ENCODE results near the gene QRFP. TPM values are rescaled to one million over a fixed set of nuclear protein-coding genes. Genes with fewer than 3 reads are reported as not detected.

The QRFP gene
- total RNA-seq, 1 donor, result not detected

DNA sequence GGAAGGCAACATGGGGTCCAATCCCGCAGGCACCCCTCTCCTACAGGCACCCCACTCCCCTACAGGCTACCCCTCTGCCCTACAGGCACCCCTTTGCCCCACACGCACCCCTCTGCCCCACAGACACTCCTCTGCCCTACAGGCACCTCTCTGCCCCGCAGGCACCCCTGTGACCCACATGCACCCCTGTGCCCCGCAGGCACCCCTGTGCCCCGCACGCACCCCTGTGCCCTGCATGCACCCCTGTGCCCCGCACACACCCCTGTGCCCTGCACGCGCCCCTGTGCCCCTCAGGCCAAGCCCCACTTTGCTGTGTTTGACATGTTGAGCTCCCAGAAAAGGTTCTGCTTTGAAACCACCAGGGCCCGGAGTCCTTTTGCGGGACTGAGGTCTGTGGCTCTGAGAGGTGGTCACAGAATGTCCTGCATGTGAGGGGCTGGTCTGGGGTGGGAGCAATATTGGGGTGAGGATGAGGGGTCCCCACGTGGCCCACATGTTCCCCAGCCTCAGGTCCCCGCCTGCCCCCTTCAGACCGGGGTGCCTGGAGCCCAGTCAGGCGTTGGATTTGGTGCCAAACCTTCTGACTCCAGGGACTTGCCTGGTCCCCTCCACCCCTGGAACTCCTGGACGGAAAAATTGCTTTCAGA, 616 bp upstream of the QRFP start:
- TF ChIP-seq, protein P1, sequence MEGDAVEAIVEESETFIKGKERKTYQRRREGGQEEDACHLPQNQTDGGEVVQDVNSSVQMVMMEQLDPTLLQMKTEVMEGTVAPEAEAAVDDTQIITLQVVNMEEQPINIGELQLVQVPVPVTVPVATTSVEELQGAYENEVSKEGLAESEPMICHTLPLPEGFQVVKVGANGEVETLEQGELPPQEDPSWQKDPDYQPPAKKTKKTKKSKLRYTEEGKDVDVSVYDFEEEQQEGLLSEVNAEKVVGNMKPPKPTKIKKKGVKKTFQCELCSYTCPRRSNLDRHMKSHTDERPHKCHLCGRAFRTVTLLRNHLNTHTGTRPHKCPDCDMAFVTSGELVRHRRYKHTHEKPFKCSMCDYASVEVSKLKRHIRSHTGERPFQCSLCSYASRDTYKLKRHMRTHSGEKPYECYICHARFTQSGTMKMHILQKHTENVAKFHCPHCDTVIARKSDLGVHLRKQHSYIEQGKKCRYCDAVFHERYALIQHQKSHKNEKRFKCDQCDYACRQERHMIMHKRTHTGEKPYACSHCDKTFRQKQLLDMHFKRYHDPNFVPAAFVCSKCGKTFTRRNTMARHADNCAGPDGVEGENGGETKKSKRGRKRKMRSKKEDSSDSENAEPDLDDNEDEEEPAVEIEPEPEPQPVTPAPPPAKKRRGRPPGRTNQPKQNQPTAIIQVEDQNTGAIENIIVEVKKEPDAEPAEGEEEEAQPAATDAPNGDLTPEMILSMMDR (IDR thresholded peaks at IDR 0.05; ENCODE audit: extremely low read depth, low read depth, low read length), result no peak
- Histone ChIP-seq H3K36me3 (ENCODE audit: insufficient read depth, low read length) (peaks cover 15% of the 10 kb centered on the region), H3K27ac (ENCODE audit: low read depth, low read length) (no peak overlapping the region), H3K79me2 (ENCODE audit: insufficient read depth, low read length) (no peaks in the 10 kb centered on the region), H3K4me2 (ENCODE audit: insufficient read depth, low read length) (no peak overlapping the region), H2AFZ (ENCODE audit: low read length) (no peak overlapping the region), H3K4me3 (ENCODE audit: insufficient read depth, low read length) (no peak overlapping the region), H3K27me3 (ENCODE audit: insufficient read depth, low read length) (no peaks in the 10 kb centered on the region), H3K4me1 (ENCODE audit: insufficient read depth, low read length) (peaks cover 4% of the 10 kb centered on the region), H3K9me3 (ENCODE audit: low read depth, low read length) (no peaks in the 10 kb centered on the region), H4K20me1 (ENCODE audit: insufficient read depth, low read length) (peaks cover 27% of the 10 kb centered on the region)
- peak; percentile 76 for DNase-seq (ENCODE audit: insufficient read length, low spot score, missing footprints)

DNA sequence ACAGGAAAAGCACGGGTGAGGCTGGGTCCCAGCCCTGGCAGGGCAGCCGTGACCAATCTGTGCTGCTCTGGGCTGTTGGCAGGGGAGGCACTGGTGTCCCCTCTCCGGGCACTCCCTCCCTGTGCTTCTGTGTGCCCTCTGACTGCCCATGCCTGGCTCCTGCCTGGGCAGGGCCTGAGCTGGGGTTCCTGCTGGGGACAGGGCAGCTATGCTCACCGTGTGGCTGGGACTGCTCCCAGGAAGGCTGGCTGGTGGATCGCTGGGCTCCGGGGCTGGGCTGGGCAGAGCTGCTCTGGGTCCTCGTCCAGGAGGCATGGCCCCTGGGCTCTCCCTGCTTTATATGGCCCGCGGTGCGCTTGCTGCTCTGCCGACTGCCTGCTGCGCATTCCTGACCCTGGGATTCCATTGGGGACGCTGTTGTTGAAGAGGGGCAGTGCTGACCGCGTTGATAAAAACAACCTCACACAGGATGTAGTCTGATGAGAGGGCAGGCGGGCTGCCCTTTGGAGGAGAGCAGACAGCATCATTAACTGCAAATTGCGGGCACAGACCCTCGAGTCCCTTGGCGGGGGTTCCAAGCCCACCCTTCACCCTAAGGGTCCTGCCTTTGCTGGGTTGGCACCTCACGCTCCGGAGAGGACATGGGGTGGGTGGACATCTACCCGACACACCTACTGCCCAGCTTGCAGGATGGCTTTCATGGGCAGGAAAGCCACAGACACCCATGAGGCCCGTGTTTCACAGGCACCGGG, 955 bp downstream of the QRFP start:
- Histone ChIP-seq H3K9me3 (ENCODE audit: low read depth, low read length) (no peaks in the 10 kb centered on the region), H3K4me2 (ENCODE audit: insufficient read depth, low read length) (no peak overlapping the region), H3K36me3 (ENCODE audit: insufficient read depth, low read length) (peaks cover 31% of the 10 kb centered on the region), H4K20me1 (ENCODE audit: insufficient read depth, low read length) (peaks cover 35% of the 10 kb centered on the region), H3K4me1 (ENCODE audit: insufficient read depth, low read length) (no peaks in the 10 kb centered on the region), H3K27ac (ENCODE audit: low read depth, low read length) (no peak overlapping the region), H3K79me2 (ENCODE audit: insufficient read depth, low read length) (peaks cover 2% of the 10 kb centered on the region), H3K27me3 (ENCODE audit: insufficient read depth, low read length) (no peaks in the 10 kb centered on the region), H3K4me3 (ENCODE audit: insufficient read depth, low read length) (no peak overlapping the region), H2AFZ (ENCODE audit: low read length) (no peak overlapping the region)
- DNase-seq (ENCODE audit: insufficient read length, low spot score, missing footprints), result peak; percentile 80
- TF ChIP-seq, protein P1 (IDR thresholded peaks at IDR 0.05; ENCODE audit: extremely low read depth, low read depth, low read length), result no peak

DNA sequence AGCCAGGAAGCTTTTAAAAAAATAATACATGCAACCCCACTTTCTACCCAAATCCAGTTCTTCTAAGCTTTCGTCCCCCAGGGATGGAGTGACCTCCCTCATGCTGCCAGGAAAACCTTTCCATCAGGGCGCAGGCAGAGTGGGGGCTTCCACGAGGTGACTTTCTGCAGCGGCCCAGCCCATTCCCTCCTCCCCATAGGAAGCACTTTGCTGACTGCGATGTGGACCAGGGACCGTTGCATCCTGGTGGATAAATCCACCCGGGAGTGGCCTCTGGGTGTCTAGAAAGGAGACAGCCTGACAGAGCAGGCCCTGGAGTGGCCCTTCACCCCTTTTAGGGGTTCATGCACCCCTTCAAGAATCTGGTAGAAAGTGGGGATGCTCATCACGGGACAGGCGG, 1.6 kb downstream of the QRFP start:
- peaks cover 2% of the 10 kb centered on the region for H3K79me2 ChIP-seq (ENCODE audit: insufficient read depth, low read length)
- H2AFZ ChIP-seq (ENCODE audit: low read length), result no peak overlapping the region
- H3K27ac ChIP-seq (ENCODE audit: low read depth, low read length), result no peak overlapping the region
- peaks cover 38% of the 10 kb centered on the region for H4K20me1 ChIP-seq (ENCODE audit: insufficient read depth, low read length)
- TF ChIP-seq, protein P1 (IDR thresholded peaks at IDR 0.05; ENCODE audit: extremely low read depth, low read depth, low read length), result no peak
- H3K27me3 ChIP-seq (ENCODE audit: insufficient read depth, low read length), result no peaks in the 10 kb centered on the region
- H3K4me3 ChIP-seq (ENCODE audit: insufficient read depth, low read length), result no peak overlapping the region
- no peaks in the 10 kb centered on the region for H3K9me3 ChIP-seq (ENCODE audit: low read depth, low read length)
- H3K36me3 ChIP-seq (ENCODE audit: insufficient read depth, low read length), result peaks cover 37% of the 10 kb centered on the region
- peak; percentile 47 for DNase-seq (ENCODE audit: insufficient read length, low spot score, missing footprints)
- no peak overlapping the region for H3K4me2 ChIP-seq (ENCODE audit: insufficient read depth, low read length)
- H3K4me1 ChIP-seq (ENCODE audit: insufficient read depth, low read length), result no peaks in the 10 kb centered on the region

DNA sequence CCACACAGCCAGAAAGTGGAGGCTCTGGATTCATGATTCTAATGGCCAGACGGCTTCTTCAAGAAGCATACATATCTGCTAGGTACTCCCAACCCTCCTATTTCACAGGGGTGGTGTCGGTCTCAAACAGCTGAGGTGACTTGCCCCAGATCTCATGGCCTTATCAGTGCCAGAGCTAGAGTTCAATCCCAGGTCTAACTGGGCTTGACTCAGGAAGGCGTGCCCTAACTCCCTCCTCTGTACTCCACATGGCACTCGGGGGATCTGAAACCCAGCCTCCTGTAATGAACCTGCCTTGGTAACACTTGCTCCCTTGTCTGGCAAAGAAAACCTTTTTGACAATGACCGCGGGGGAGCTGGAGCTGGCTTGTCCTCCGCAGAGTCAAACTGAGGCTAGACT, 2.1 kb downstream of the QRFP start:
- no peak overlapping the region for H2AFZ ChIP-seq (ENCODE audit: low read length)

More for the DNA sequence above, 2.1 kb downstream of the QRFP start:
- H3K79me2 ChIP-seq (ENCODE audit: insufficient read depth, low read length), result peaks cover 2% of the 10 kb centered on the region
- H3K36me3 ChIP-seq (ENCODE audit: insufficient read depth, low read length), result peaks cover 41% of the 10 kb centered on the region
- H3K4me3 ChIP-seq (ENCODE audit: insufficient read depth, low read length), result no peak overlapping the region
- no peaks in the 10 kb centered on the region for H3K9me3 ChIP-seq (ENCODE audit: low read depth, low read length)
- no peak overlapping the region for H3K27ac ChIP-seq (ENCODE audit: low read depth, low read length)
- H3K4me2 ChIP-seq (ENCODE audit: insufficient read depth, low read length), result no peak overlapping the region
- H4K20me1 ChIP-seq (ENCODE audit: insufficient read depth, low read length), result peaks cover 36% of the 10 kb centered on the region
- DNase-seq (ENCODE audit: insufficient read length, low spot score, missing footprints), result peak; percentile 61
- TF ChIP-seq, protein P1 (IDR thresholded peaks at IDR 0.05; ENCODE audit: extremely low read depth, low read depth, low read length), result no peak
- H3K27me3 ChIP-seq (ENCODE audit: insufficient read depth, low read length), result no peaks in the 10 kb centered on the region
- no peaks in the 10 kb centered on the region for H3K4me1 ChIP-seq (ENCODE audit: insufficient read depth, low read length)

All from osteoblast (primary cell).